Measurements from ENCODE around the gene ELK1. TPM values are rescaled to one million over a fixed set of nuclear protein-coding genes. Genes with fewer than 3 reads are reported as not detected.
"Not testable (repeated sequence)": the region's sequence is repeated elsewhere in the genome, so short reads cannot be mapped to it uniquely, and the experiment has no call there.

Gene ELK1
- total RNA-seq, 2 experiments from 2014 or later, result 67.6 to 73.2 TPM

DNA sequence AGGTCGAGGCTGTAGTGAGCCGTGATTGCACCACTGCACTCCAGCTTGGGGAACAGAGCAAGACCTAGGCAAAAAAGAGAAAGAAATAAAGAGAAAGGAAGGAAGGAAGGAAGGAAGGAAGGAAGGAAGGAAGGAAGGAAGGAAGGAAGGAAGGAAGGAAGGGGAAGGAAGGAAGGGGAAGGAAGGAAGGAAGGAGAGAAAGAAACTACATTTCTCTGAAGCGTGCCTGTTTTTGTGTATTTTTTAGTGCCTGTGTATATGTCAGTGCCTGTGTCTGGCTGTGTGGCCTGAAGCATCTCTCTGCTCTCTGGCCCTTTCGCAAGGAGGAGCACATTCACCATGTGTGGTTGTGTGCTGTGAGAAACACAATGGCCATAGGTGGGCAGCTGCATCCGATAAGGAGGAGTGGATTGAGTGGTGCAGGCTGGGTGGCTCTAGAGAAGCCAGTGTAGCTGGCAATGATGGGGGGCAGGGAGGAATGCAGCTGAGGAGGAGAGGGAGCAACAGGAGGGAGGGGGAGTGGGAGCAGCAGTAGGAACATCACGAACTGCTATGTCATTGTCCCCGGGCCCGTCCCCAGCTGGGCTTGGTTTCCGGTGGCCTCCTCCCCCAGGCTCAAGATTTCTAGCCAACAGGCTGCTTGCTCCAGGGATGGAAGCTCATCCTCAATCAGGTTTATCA lies 42.1 kb downstream of the ELK1 start:
- Mint-ChIP-seq H3K27me3 (no peaks in the 10 kb centered on the region), H3K4me1 (ENCODE audit: low read depth) (peaks cover 5% of the 10 kb centered on the region), H3K36me3 (ENCODE audit: low read depth) (no peaks in the 10 kb centered on the region), H3K27ac (no peak overlapping the region), H3K4me3 (no peak overlapping the region), H3K9me3 (no peaks in the 10 kb centered on the region)
- ChIA-PET POLR2A (interaction anchor here (0.6 kb wide), 1 partner anchor 47 kb away, joined by 3 read pairs; no protein-coding TSS in a partner anchor), CTCF (interaction anchor here (1.2 kb wide), 1 partner anchor 10 kb away, joined by 3 read pairs; no protein-coding TSS in a partner anchor)
- DNase-seq (no peak), ATAC-seq (no peak)
- intact Hi-C loops (cut with micrococcal nuclease), result no loop called here
- TF ChIP-seq, protein P1, sequence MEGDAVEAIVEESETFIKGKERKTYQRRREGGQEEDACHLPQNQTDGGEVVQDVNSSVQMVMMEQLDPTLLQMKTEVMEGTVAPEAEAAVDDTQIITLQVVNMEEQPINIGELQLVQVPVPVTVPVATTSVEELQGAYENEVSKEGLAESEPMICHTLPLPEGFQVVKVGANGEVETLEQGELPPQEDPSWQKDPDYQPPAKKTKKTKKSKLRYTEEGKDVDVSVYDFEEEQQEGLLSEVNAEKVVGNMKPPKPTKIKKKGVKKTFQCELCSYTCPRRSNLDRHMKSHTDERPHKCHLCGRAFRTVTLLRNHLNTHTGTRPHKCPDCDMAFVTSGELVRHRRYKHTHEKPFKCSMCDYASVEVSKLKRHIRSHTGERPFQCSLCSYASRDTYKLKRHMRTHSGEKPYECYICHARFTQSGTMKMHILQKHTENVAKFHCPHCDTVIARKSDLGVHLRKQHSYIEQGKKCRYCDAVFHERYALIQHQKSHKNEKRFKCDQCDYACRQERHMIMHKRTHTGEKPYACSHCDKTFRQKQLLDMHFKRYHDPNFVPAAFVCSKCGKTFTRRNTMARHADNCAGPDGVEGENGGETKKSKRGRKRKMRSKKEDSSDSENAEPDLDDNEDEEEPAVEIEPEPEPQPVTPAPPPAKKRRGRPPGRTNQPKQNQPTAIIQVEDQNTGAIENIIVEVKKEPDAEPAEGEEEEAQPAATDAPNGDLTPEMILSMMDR (IDR thresholded peaks at IDR 0.05), result no peak

DNA sequence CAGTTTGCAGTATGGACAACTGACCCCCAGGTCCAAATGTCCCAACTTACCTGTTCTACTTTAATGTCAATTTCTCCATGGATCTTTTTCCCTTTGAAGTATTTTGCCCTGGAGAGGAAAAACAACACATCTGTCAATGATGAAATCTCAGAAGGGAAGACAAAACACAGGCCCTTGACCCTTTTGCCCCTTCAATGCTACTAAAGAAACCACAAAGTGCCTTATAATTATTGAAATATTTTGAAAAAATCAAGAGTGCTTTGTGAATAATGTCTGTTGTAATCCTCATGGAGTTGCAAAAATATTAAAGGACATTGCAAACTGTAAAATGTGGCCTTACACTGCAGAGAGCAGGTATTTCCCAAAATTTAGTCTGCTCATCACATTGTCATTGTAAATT lies 43.3 kb downstream of the ELK1 start:
- ChIA-PET CTCF (no interaction called here), POLR2A (no interaction called here)
- DNase-seq, result no peak
- Mint-ChIP-seq H3K4me1 (ENCODE audit: low read depth) (peaks cover 5% of the 10 kb centered on the region), H3K36me3 (ENCODE audit: low read depth) (no peaks in the 10 kb centered on the region), H3K4me3 (no peak overlapping the region), H3K27me3 (no peaks in the 10 kb centered on the region), H3K27ac (no peak overlapping the region), H3K9me3 (no peaks in the 10 kb centered on the region)
- no peak for ATAC-seq
- intact Hi-C loops (cut with micrococcal nuclease), result no loop called here
- TF ChIP-seq, protein P1 (IDR thresholded peaks at IDR 0.05), result no peak

DNA sequence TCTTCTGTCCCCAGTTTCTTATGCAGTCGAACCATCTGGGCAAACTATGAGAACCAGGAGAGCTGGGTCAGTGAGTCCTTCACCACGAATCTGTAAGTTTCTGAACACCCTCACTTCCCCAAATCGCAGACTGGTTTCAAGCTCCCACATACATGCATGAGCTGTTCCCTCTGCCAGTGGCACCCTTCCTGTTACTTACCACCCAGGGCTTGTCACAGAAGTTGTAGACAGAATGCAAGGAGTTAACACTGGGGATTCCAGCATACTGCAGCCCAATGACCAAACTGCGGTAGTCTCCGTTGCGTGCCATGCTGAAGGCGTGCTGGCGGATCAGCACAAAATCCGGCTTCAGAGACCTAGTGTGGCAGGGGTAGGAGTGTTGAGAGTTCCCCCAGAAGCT lies 45.3 kb downstream of the ELK1 start:
- peaks cover 5% of the 10 kb centered on the region for H3K4me1 Mint-ChIP-seq (ENCODE audit: low read depth)
- H3K27me3 Mint-ChIP-seq, result no peaks in the 10 kb centered on the region
- ChIA-PET CTCF (no interaction called here), POLR2A (no interaction called here)
- intact Hi-C loops (cut with micrococcal nuclease), result no loop called here
- H3K9me3 Mint-ChIP-seq, result no peaks in the 10 kb centered on the region
- no peak overlapping the region for H3K4me3 Mint-ChIP-seq
- TF ChIP-seq, protein P1 (IDR thresholded peaks at IDR 0.05), result no peak
- no peak for DNase-seq
- no peak for ATAC-seq
- H3K27ac Mint-ChIP-seq, result no peak overlapping the region
- no peaks in the 10 kb centered on the region for H3K36me3 Mint-ChIP-seq (ENCODE audit: low read depth)

DNA sequence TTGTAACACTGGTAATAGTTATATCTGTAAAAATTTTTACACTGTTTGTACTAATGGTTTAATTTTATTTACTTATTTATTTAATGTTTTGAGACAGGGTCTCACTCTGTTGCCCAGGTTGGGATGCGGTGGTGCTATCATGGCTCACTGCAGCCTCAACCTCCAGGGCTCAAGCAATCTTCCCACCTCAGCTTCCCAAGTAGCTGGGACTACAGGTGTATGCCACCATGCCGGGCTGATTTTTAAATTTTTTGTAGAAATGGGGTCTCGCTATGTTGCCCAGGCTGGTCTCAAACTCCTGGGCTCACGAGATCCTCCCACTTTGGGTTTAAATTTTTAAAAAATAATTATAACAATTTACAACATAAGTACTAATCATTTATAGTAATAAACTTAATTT lies 47.2 kb downstream of the ELK1 start:
- not testable (repeated sequence) for H3K27ac Mint-ChIP-seq

DNA sequence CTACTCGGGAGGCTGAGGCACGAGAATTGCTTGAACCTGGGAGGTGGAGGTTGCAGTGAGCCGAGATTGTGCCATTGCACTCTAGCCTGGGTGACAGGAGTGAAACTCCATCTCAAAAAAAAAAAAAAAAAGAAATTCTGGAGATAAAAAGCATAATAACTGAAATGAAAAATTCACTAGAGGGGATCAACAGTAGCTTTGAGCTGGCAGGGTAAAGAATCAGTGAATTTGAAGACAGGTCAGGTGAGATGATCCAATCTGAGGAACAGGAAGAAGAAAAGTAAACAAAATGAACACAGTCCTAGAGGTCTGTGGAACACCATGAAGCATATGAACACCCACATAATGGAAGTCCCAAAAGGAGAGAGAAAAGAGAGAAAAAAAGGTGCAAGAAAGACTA lies 53.1 kb downstream of the ELK1 start:
- peaks cover 6% of the 10 kb centered on the region for H3K4me1 Mint-ChIP-seq (ENCODE audit: low read depth)
- peaks cover 5% of the 10 kb centered on the region for H3K36me3 Mint-ChIP-seq (ENCODE audit: low read depth)
- intact Hi-C loops (cut with micrococcal nuclease), result no loop called here
- no peak overlapping the region for H3K27ac Mint-ChIP-seq
- TF ChIP-seq, protein P1 (IDR thresholded peaks at IDR 0.05), result no peak
- POLR2A ChIA-PET, result no interaction called here
- CTCF ChIA-PET, result no interaction called here
- ATAC-seq, result no peak
- no peak overlapping the region for H3K4me3 Mint-ChIP-seq
- peaks cover 6% of the 10 kb centered on the region for H3K9me3 Mint-ChIP-seq
- H3K27me3 Mint-ChIP-seq, result no peaks in the 10 kb centered on the region
- DNase-seq, result no peak

More for the DNA sequence above, 47.2 kb downstream of the ELK1 start:
- H3K36me3 Mint-ChIP-seq (ENCODE audit: low read depth); POLR2A ChIA-PET; H3K9me3 Mint-ChIP-seq; H3K4me3 Mint-ChIP-seq; CTCF ChIA-PET; DNase-seq; ATAC-seq; H3K27me3 Mint-ChIP-seq; H3K4me1 Mint-ChIP-seq (ENCODE audit: low read depth); intact Hi-C loops (cut with micrococcal nuclease): not testable (repeated sequence)
